ENCODE data around the gene REX1BD.

- TF ChIP-seq CTCF (IDR thresholded peaks at IDR 0.05) (no peak), EP300 (IDR thresholded peaks at IDR 0.05) (peak; percentile 91)
Observed at GRCh38 chr19:18629166-18630088, 40.8 kb downstream of the REX1BD start.

Data from ovary (tissue), 3 donors.